ENCODE measurements around the gene NXPE3.

NXPE3 gene

GRCh38 chr3:101829437-101829830, 50.4 kb downstream of the NXPE3 start:
- DNase-seq, result no peak

- no peak for DNase-seq
Measured at GRCh38 chr3:101829874-101830273, 50.9 kb downstream of the NXPE3 start.

GRCh38 chr3:101833446-101833974, 54.5 kb downstream of the NXPE3 start:
- no peak for DNase-seq

GRCh38 chr3:101835676-101836075, 56.7 kb downstream of the NXPE3 start:
- DNase-seq, result no peak

- DNase-seq, result no peak
Measured at GRCh38 chr3:101836160-101836559, 57.1 kb downstream of the NXPE3 start.

- no peak for DNase-seq
Measured at GRCh38 chr3:101836652-101837598, 57.9 kb downstream of the NXPE3 start.

GRCh38 chr3:101838691-101839090, 59.7 kb downstream of the NXPE3 start:
- DNase-seq, result no peak

- no peak for DNase-seq
Measured at GRCh38 chr3:101840066-101840465, 61.1 kb downstream of the NXPE3 start.

- DNase-seq, result no peak
Measured at GRCh38 chr3:101842245-101842934, 63.4 kb downstream of the NXPE3 start.

- no peak for DNase-seq
Measured at GRCh38 chr3:101842935-101843330, 63.9 kb downstream of the NXPE3 start.

GRCh38 chr3:101845425-101845824, 66.4 kb downstream of the NXPE3 start:
- no peak for DNase-seq

GRCh38 chr3:101846709-101847108, 67.7 kb downstream of the NXPE3 start:
- no peak for DNase-seq

- DNase-seq, result no peak
Measured at GRCh38 chr3:101847328-101847727, 68.3 kb downstream of the NXPE3 start.

- DNase-seq, result no peak
Measured at GRCh38 chr3:101848326-101848725, 69.3 kb downstream of the NXPE3 start.

- DNase-seq, result peak; percentile 87
Measured at GRCh38 chr3:101848754-101849713, 70.0 kb downstream of the NXPE3 start, which contains the start of gene NFKBIZ. TSS of gene NFKBIZ (plus strand) at chr3:101849514. CDS start at chr3:101849629, 115 bp downstream.

- DNase-seq, result peak; percentile 35
Measured at GRCh38 chr3:101849714-101850245, 70.8 kb downstream of the NXPE3 start.

- peak; percentile 51 for DNase-seq
Measured at GRCh38 chr3:101850246-101851051, 71.4 kb downstream of the NXPE3 start.

- DNase-seq, result no peak
Measured at GRCh38 chr3:101851072-101851770, 72.2 kb downstream of the NXPE3 start.

- DNase-seq, result no peak
Measured at GRCh38 chr3:101851850-101852714, 73.1 kb downstream of the NXPE3 start.
